Endothelial cell of umbilical vein (primary cell): ENCODE measurements around the gene SLC18B1. TPM values are rescaled to one million over a fixed set of nuclear protein-coding genes. Genes with fewer than 3 reads are reported as not detected.

Experiments used
- BruUV-seq: library from RNA; stranded (reverse); fragments of 400-500 nt; replicated peaks from 2 replicates; lab custom pipeline; 2021; lab: Mats Ljungman, UMichigan
- CTCF ChIA-PET: fragments of 300-600, 350-600 bp; sonication (Branson Sonifier 250); formaldehyde crosslinking; loops from one replicate; lab custom pipeline; 2021; ENCODE audit warnings: antibody characterized with exemption, inconsistent platforms; lab: Charles Lee
- POLR2A ChIA-PET: fragments of 300-600, 350-600 bp; sonication (Branson Sonifier 250); formaldehyde crosslinking; loops from one replicate; lab custom pipeline; 2021; ENCODE audit warnings: antibody characterized with exemption, inconsistent platforms; lab: Charles Lee
- DNase-seq: peaks from one replicate; pipeline ENCODE4 v3.0.0-alpha.2; 2011; ENCODE audit warnings: low read depth, low spot score
- FAIRE-seq: peaks from 2 replicates; lab custom pipeline; 2011; peaks lifted over from hg19 to GRCh38; lab: Jason Lieb, UNC
- H2AFZ ChIP-seq: 2 replicates; pipeline ENCODE4 v1.6.0; 2012; ENCODE audit warnings: low read depth, low read length, control low read depth, inconsistent platforms
- H3K27ac ChIP-seq: 2 replicates; pipeline ENCODE4 v1.5.1; 2011; ENCODE audit warnings: low read depth, mild to moderate bottlenecking, control low read depth, low read length, moderate library complexity; ENCODE audit not compliant: insufficient read depth
- H3K27me3 ChIP-seq, 2 experiments: 2 replicates each; pipeline versions ENCODE4 v1.6.0 to v1.6.1; 2011; ENCODE audit warnings: low read length in 2 of 2, mixed read lengths in 1 of 2; ENCODE audit not compliant: control insufficient read depth in 2 of 2, insufficient read depth in 2 of 2
- H3K36me3 ChIP-seq, 2 experiments: 2 replicates in 1 of 2; 3 replicates in 1 of 2; pipeline ENCODE4 v1.5.1; 2011; ENCODE audit warnings: low read length in 2 of 2, mild to moderate bottlenecking in 1 of 2, moderate library complexity in 1 of 2; ENCODE audit not compliant: control insufficient read depth in 2 of 2, insufficient read depth in 2 of 2; ENCODE audit errors: extremely low read depth in 1 of 2
- H3K4me1 ChIP-seq: 3 replicates; pipeline ENCODE4 v1.5.1; 2011; ENCODE audit warnings: mild to moderate bottlenecking, low read length; ENCODE audit not compliant: control insufficient read depth, insufficient read depth; ENCODE audit errors: extremely low read depth
- H3K4me2 ChIP-seq: 2 replicates; pipeline ENCODE4 v1.6.1; 2011; ENCODE audit warnings: low read length, control low read depth, mixed read lengths; ENCODE audit not compliant: insufficient read depth
- H3K4me3 ChIP-seq, 3 experiments: fragments of 200-600 bp in 1 of 3; sonication (generic), shearing (Covaris generic) in 1 of 3; replicated peaks in 1 of 3; 2 replicates each; pipeline ENCODE4 v1.5.1; 2011 to 2016; ENCODE audit warnings: control low read depth in 3 of 3, low read length in 3 of 3, mild to moderate bottlenecking in 2 of 3, inconsistent platforms in 1 of 3, low read depth in 1 of 3, moderate library complexity in 1 of 3; ENCODE audit not compliant: insufficient read depth in 1 of 3
- H3K79me2 ChIP-seq: 2 replicates; pipeline ENCODE4 v1.6.0; 2012; ENCODE audit warnings: low read length, inconsistent platforms; ENCODE audit not compliant: control insufficient read depth, insufficient read depth
- H3K9ac ChIP-seq: replicated peaks from 2 replicates; pipeline ENCODE3; 2011; ENCODE audit warnings: low read length, control low read depth; ENCODE audit not compliant: insufficient read depth; ENCODE audit errors: extremely low read depth
- H3K9me1 ChIP-seq: replicated peaks from 3 replicates; pipeline ENCODE4 v1.6.0; 2011; ENCODE audit warnings: mild to moderate bottlenecking, low read length; ENCODE audit not compliant: control insufficient read depth, insufficient read depth; ENCODE audit errors: extremely low read depth
- H3K9me3 ChIP-seq: replicated peaks from 2 replicates; pipeline ENCODE4 v1.5.1; 2012; ENCODE audit warnings: low read length, inconsistent platforms; ENCODE audit not compliant: control insufficient read depth, insufficient read depth
- H4K20me1 ChIP-seq: replicated peaks from 2 replicates; pipeline ENCODE3; 2011; ENCODE audit warnings: mild to moderate bottlenecking, low read length; ENCODE audit not compliant: control insufficient read depth, insufficient read depth; ENCODE audit errors: extremely low read depth
- CTCF ChIP-seq, 2 donors: IDR thresholded peaks; 1 replicate in 1 of 2; 2 replicates in 1 of 2; pipeline ENCODE4 v1.5.1; 2011; ENCODE audit warnings: low read length in 2 of 2, mild to moderate bottlenecking in 2 of 2, moderate library complexity in 2 of 2, control low read depth in 1 of 2, inconsistent platforms in 1 of 2, low read depth in 1 of 2; ENCODE audit not compliant: insufficient read depth in 1 of 2; ENCODE audit errors: extremely low read depth in 1 of 2
- FOS ChIP-seq: IDR thresholded peaks from 2 replicates; pipeline ENCODE4 v1.6.1; 2011; ENCODE audit warnings: mild to moderate bottlenecking, low read length, moderate library complexity, borderline replicate concordance; ENCODE audit not compliant: insufficient read depth
- GATA2 ChIP-seq: IDR thresholded peaks from 2 replicates; pipeline ENCODE4 v1.7.0; 2011; ENCODE audit warnings: low read depth, mild to moderate bottlenecking, moderate library complexity, mixed read lengths, low read length; ENCODE audit not compliant: insufficient read length, insufficient read depth
- JUN ChIP-seq: IDR thresholded peaks from 2 replicates; pipeline ENCODE4 v1.6.1; 2011; ENCODE audit warnings: borderline replicate concordance, low read depth; ENCODE audit not compliant: insufficient read length, insufficient read depth
- MAX ChIP-seq: IDR thresholded peaks from 2 replicates; pipeline ENCODE4 v1.6.1; 2011; ENCODE audit not compliant: insufficient read depth, insufficient read length
- MYC ChIP-seq: IDR thresholded peaks from one replicate; pipeline ENCODE4 v1.6.1; 2011; ENCODE audit warnings: mild to moderate bottlenecking, low read depth, low read length
- POLR2A ChIP-seq: IDR thresholded peaks from 2 replicates; pipeline ENCODE4 v1.6.1; 2012; ENCODE audit warnings: low read depth, mild to moderate bottlenecking, control low read depth, low read length
- POLR2AphosphoS5 ChIP-seq: IDR thresholded peaks from 2 replicates; pipeline ENCODE4 v1.6.1; 2012; ENCODE audit warnings: low read depth, mild to moderate bottlenecking, control low read depth, low read length, moderate library complexity; ENCODE audit not compliant: insufficient read depth
- dilution Hi-C: fragments of 300-500 bp; cut with MboI; formaldehyde crosslinking; loops from one replicate; pipeline ENCODE4 v1.15.0; 2019; ENCODE audit warnings: low sequenced_read_pairs; ENCODE audit not compliant: extremely low pct_ligation_motif_present
- intact Hi-C: fragments of 100-400 bp; cut with micrococcal nuclease; formaldehyde crosslinking; loops from one replicate; pipeline ENCODE4 v1.10.0; 2022
- polyA plus RNA-seq, 4 experiments: library from polyadenylated mRNA; depleted of rRNA in 3 of 4; stranded (reverse) in 3 of 4; unstranded in 1 of 4; fragments of >200 nt; gene quantifications; 2 replicates each; pipeline versions ENCODE4 v1.2.1 to v1.2.3, GENCODE V29; 2011 to 2012; ENCODE audit warnings: missing spikeins in 1 of 4
- total RNA-seq: library from RNA; stranded (reverse); gene quantifications from 2 replicates; pipeline ENCODE4 v1.2.3, GENCODE V29; 2021

The SLC18B1 gene
- total and polyA plus RNA-seq, 2 donors (not counting 3 experiments of a cell fraction or from before 2014, with no cell fraction given), result 8.4 to 9.2 TPM

GRCh38 chr6:132788658-132789395 is 9.6 kb downstream of the SLC18B1 start:
- BruUV-seq, result no TSS peak
- DNase-seq, result no peak
- dilution Hi-C loops (no loop called here), intact Hi-C loops (no loop called here)
- H3K4me3 ChIP-seq, result no peak overlapping the region
- TF ChIP-seq FOS (no peak), CTCF (IDR thresholded peaks at IDR 0.05; ENCODE audit: extremely low read depth in 1 of 2, insufficient read depth in 1 of 2, low read depth in 1 of 2, low read length in 2 of 2) (no peak)
- H3K36me3 ChIP-seq, result no peaks in the 10 kb centered on the region
- CTCF ChIA-PET, result interaction anchor here (3.7 kb wide), 1 partner anchor 10 kb away, joined by 22 read pairs; the partner anchor contains the start of gene SLC18B1
- H4K20me1 ChIP-seq, result no peaks in the 10 kb centered on the region
- no peak overlapping the region for H3K9ac ChIP-seq
- H3K9me1 ChIP-seq, result no peaks in the 10 kb centered on the region
- no peak overlapping the region for H3K27ac ChIP-seq
- no peak overlapping the region for H2AFZ ChIP-seq
- H3K9me3 ChIP-seq, result no peaks in the 10 kb centered on the region
- POLR2A ChIA-PET, result no interaction called here
- H3K27me3 ChIP-seq, result no peaks in the 10 kb centered on the region
- no peak for FAIRE-seq
- peaks cover 20% of the 10 kb centered on the region for H3K4me1 ChIP-seq
- H3K79me2 ChIP-seq, result no peaks in the 10 kb centered on the region
- no peak overlapping the region for H3K4me2 ChIP-seq

GRCh38 chr6:132785936-132786335 is 12.5 kb downstream of the SLC18B1 start:
- H2AFZ ChIP-seq, result no peak overlapping the region
- H3K27ac ChIP-seq, result no peak overlapping the region
- no TSS peak for BruUV-seq
- ChIA-PET CTCF (interaction anchor here (3.7 kb wide), 1 partner anchor 13 kb away, joined by 22 read pairs; the partner anchor contains the start of gene SLC18B1), POLR2A (no interaction called here)
- H3K9me3 ChIP-seq, result no peaks in the 10 kb centered on the region
- peaks cover 11% of the 10 kb centered on the region for H3K4me1 ChIP-seq
- H3K36me3 ChIP-seq, result no peaks in the 10 kb centered on the region
- no peak overlapping the region for H3K4me2 ChIP-seq
- H3K9me1 ChIP-seq, result no peaks in the 10 kb centered on the region
- intact Hi-C loops, result no loop called here
- no peaks in the 10 kb centered on the region for H4K20me1 ChIP-seq
- H3K4me3 ChIP-seq, result no peak overlapping the region
- no peaks in the 10 kb centered on the region for H3K79me2 ChIP-seq
- dilution Hi-C loops, result no loop called here
- H3K9ac ChIP-seq, result no peak overlapping the region
- no peak for FAIRE-seq
- no peak for DNase-seq
- H3K27me3 ChIP-seq, result no peaks in the 10 kb centered on the region
- no peak for TF ChIP-seq CTCF (IDR thresholded peaks at IDR 0.05; ENCODE audit: extremely low read depth in 1 of 2, insufficient read depth in 1 of 2, low read depth in 1 of 2, low read length in 2 of 2)
- TF ChIP-seq POLR2A, result no peak
- no peak for TF ChIP-seq FOS
- no peak for TF ChIP-seq GATA2
- no peak for TF ChIP-seq POLR2AphosphoS5
- TF ChIP-seq MAX, result no peak
- TF ChIP-seq JUN, result no peak
- TF ChIP-seq MYC, result no peak
